GM10266 (cell line): Measurements from ENCODE around the gene SEMA5A.

Source experiments
- DNase-seq: peaks from one replicate; pipeline ENCODE4 v3.0.0; 2012; ENCODE audit errors: extremely low spot score
- TF ChIP-seq, protein P1 (sequence below): IDR thresholded peaks from 2 replicates; pipeline ENCODE4 v1.5.1; 2012; ENCODE audit warnings: mild to moderate bottlenecking, low read depth; ENCODE audit not compliant: control insufficient read depth, insufficient read depth; ENCODE audit errors: missing control alignments

The SEMA5A gene

GRCh38 chr5:9283021-9283420 lies 262.9 kb downstream of the SEMA5A start:
- TF ChIP-seq, protein P1, sequence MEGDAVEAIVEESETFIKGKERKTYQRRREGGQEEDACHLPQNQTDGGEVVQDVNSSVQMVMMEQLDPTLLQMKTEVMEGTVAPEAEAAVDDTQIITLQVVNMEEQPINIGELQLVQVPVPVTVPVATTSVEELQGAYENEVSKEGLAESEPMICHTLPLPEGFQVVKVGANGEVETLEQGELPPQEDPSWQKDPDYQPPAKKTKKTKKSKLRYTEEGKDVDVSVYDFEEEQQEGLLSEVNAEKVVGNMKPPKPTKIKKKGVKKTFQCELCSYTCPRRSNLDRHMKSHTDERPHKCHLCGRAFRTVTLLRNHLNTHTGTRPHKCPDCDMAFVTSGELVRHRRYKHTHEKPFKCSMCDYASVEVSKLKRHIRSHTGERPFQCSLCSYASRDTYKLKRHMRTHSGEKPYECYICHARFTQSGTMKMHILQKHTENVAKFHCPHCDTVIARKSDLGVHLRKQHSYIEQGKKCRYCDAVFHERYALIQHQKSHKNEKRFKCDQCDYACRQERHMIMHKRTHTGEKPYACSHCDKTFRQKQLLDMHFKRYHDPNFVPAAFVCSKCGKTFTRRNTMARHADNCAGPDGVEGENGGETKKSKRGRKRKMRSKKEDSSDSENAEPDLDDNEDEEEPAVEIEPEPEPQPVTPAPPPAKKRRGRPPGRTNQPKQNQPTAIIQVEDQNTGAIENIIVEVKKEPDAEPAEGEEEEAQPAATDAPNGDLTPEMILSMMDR = no peak
- no peak for DNase-seq

DNA sequence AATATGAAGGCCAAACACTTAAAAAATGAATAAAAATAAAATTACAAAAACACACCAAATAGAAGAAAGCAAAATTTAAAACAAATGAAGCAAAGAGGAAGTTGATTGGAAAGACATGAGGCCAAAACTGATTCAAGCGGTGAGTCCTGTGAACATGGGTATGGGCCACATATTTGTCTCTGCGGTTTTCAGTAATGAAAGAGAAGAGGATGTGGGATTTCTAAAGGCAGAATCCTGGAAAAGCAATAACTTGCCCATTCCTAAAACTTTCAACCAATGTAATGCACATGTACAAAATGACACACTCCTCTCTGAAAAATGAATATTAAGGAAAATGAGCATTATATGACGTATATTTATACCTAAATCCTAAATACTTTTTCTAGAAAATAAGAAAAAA lies 263.7 kb downstream of the SEMA5A start:
- DNase-seq = no peak
- TF ChIP-seq, protein P1 = no peak

DNA sequence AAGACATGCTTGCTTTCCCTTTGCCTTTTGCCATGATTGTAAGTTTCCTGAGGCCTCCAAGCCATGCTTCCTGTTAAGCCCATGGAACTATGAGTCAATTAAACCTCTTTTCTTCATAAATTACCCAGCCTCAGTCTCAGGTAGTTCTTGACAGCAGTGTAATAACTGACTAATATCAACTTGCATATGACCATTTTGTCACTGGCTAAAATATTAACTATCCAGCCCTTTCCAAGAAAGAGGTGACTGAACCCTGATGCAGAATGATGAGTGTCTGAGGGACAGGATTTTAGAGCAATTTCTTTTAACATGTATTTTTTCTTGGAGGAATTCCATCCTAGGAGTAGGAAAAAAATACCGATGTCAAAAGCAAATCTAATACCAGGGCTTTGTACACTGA lies 266.1 kb downstream of the SEMA5A start:
- no peak for DNase-seq
- TF ChIP-seq, protein P1 = no peak

- TF ChIP-seq, protein P1 = no peak
- no peak for DNase-seq
These were observed 266.8 kb downstream of the SEMA5A start for GRCh38 chr5:9278921-9279603.

DNA sequence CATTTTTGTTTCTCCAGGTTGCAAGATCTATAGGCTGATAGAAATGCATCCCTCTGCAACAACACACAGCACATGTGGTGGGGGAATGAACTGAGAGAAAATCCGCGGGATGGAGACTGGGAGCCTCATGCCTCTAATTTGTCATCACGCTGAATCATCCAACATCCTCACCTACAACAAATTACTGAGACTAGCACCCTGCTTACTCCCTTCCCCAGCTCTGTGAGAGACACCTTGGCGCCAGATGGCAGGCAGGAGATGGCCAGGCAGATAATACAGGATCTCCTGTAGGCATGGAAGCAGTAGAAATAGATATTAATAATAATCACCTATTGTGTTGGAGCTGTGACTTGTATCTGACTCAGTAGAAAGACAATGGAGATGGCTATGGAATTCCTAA lies 276.9 kb downstream of the SEMA5A start:
- no peak for DNase-seq
- TF ChIP-seq, protein P1 = no peak

DNA sequence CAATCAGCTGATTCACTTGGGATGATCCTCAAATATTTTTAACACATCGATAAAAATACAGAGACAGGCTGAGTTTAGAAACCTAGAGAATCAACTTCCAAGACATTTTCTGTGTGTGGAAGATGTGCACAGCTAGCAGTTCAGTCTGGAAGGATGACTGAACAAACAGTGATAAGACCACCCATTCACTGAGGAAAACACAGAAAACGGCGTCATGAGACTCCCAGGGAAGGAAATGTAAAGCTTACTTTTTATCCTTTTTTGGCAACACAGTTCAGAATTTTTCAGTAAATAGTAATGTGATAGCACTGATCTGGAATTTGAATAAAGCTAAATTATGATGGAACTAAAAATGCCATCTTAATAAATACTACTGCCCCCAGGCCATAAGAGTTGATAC lies 277.6 kb downstream of the SEMA5A start:
- DNase-seq = no peak
- TF ChIP-seq, protein P1 = no peak

DNA sequence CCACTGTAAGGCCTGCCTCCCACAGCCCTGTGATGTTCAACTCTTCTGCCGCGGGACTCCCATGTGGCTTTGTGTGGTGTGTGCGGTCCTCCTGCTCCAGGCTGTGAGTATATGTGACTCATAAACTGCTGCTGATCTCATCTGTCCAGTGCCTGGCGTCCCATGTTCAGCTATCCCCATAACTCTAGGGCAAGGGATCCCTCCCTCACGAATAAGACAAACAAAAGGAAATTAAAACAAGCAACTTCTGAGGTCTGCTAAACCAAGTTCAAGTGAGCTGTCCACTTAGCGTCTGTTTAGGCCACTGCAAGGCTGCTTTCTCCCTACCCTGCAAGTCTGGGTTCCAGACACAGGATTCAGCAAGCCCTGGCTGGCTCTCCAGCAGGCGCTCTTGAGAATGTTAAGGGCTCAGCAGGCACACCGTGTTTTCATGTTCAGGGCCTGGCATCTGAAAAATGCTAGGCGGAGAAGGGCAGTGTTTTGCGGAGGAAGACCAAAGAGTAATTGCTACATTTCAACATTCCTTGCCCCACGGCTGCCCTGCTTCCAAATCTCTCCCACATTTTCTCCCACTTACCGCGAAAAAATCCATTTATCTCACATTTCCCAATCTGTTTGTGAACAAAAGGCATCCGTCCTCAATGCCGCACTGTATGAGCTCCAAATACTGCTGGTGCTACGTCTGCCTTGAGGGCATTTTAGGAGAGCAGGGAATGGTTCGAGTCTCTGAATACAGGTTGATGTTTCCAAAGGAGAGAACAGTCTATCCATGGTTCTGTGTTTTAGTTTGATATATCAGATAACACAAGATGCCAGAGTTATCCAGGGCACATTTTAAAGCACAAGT lies 280.2 kb downstream of the SEMA5A start:
- no peak for DNase-seq
- TF ChIP-seq, protein P1 = no peak
